Measurements from ENCODE around the gene HIPK2. TPM values are rescaled to one million over a fixed set of nuclear protein-coding genes. Genes with fewer than 3 reads are reported as not detected.

HIPK2 gene
- polyA plus RNA-seq, 3 donors: 1.6 to 12.1 (median 3.0) TPM

GRCh38 chr7:139573871-139574270 lies 203.9 kb downstream of the HIPK2 start:
- Histone ChIP-seq H3K79me2 (ENCODE audit: insufficient read depth, low read length) (no peaks in the 10 kb centered on the region), H3K9ac (ENCODE audit: insufficient read depth, low read length, poor library complexity, severe bottlenecking) (no peak overlapping the region), H3K27me3 (ENCODE audit: control insufficient read depth in 2 of 2, insufficient read depth in 2 of 2, low read length in 2 of 2) (no peaks in the 10 kb centered on the region), H4K20me1 (ENCODE audit: insufficient read depth, low read length) (peaks cover 9% of the 10 kb centered on the region), H3K4me3 (replicated peaks in 1 of 3; ENCODE audit: low read depth in 2 of 3, low read length in 3 of 3) (no peak overlapping the region), H3K9me3 (replicated peaks in 1 of 2; ENCODE audit: control insufficient read depth in 1 of 2, insufficient read depth in 1 of 2, low read length in 2 of 2) (no peaks in the 10 kb centered on the region), H2AFZ (ENCODE audit: insufficient read depth, low read depth, low read length, poor library complexity, severe bottlenecking) (no peak overlapping the region), H3K36me3 (replicated peaks in 1 of 2; ENCODE audit: control insufficient read depth in 1 of 2, insufficient read depth in 2 of 2, low read length in 2 of 2) (peaks cover 78 to 92% of the 10 kb centered on the region in 2 donors), H3K27ac (ENCODE audit: low read depth in 1 of 2, low read length in 2 of 2) (no peak overlapping the region), H3K4me2 (replicated peaks; ENCODE audit: extremely low read depth, low read length, poor library complexity, severe bottlenecking) (no peak overlapping the region), H3K4me1 (ENCODE audit: control insufficient read depth in 1 of 2, insufficient read depth in 2 of 2, low read length in 2 of 2) (no peaks in the 10 kb centered on the region)
- no peak for TF ChIP-seq CTCF (IDR thresholded peaks at IDR 0.05)
- H3K27ac Mint-ChIP-seq: peak overlapping the region in 1 of 7 donors; percentile 26
- H3K9me3 Mint-ChIP-seq: no peaks in the 10 kb centered on the region
- intact Hi-C loops (cut with micrococcal nuclease): no loop called here
- H3K27me3 Mint-ChIP-seq (ENCODE audit: low read depth in 3 of 3): no peaks in the 10 kb centered on the region
- H3K4me1 Mint-ChIP-seq: peaks cover 4% of the 10 kb centered on the region
- no peak overlapping the region for H3K4me3 Mint-ChIP-seq
- 98% methylated on average over 7 of the region's 9 CpGs for WGBS (ENCODE audit: insufficient coverage)
- no peak for DNase-seq
- H3K36me3 Mint-ChIP-seq: peaks cover 80 to 93% of the 10 kb centered on the region in 2 donors

- Mint-ChIP-seq H3K4me1 (peaks cover 4% of the 10 kb centered on the region), H3K27me3 (ENCODE audit: low read depth in 3 of 3) (no peaks in the 10 kb centered on the region), H3K27ac (no peak overlapping the region), H3K4me3 (no peak overlapping the region), H3K36me3 (peaks cover 82 to 93% of the 10 kb centered on the region in 2 donors), H3K9me3 (no peaks in the 10 kb centered on the region)
- Histone ChIP-seq H3K4me3 (replicated peaks in 1 of 3; ENCODE audit: low read depth in 2 of 3, low read length in 3 of 3) (no peak overlapping the region), H2AFZ (ENCODE audit: insufficient read depth, low read depth, low read length, poor library complexity, severe bottlenecking) (no peak overlapping the region), H3K27me3 (ENCODE audit: control insufficient read depth in 2 of 2, insufficient read depth in 2 of 2, low read length in 2 of 2) (no peaks in the 10 kb centered on the region), H3K9me3 (replicated peaks in 1 of 2; ENCODE audit: control insufficient read depth in 1 of 2, insufficient read depth in 1 of 2, low read length in 2 of 2) (no peaks in the 10 kb centered on the region), H3K4me1 (ENCODE audit: control insufficient read depth in 1 of 2, insufficient read depth in 2 of 2, low read length in 2 of 2) (no peaks in the 10 kb centered on the region), H3K79me2 (ENCODE audit: insufficient read depth, low read length) (no peaks in the 10 kb centered on the region), H3K9ac (ENCODE audit: insufficient read depth, low read length, poor library complexity, severe bottlenecking) (no peak overlapping the region), H3K36me3 (replicated peaks in 1 of 2; ENCODE audit: control insufficient read depth in 1 of 2, insufficient read depth in 2 of 2, low read length in 2 of 2) (peaks cover 75 to 94% of the 10 kb centered on the region in 2 donors), H3K27ac (ENCODE audit: low read depth in 1 of 2, low read length in 2 of 2) (no peak overlapping the region), H3K4me2 (replicated peaks; ENCODE audit: extremely low read depth, low read length, poor library complexity, severe bottlenecking) (no peak overlapping the region), H4K20me1 (ENCODE audit: insufficient read depth, low read length) (peaks cover 9% of the 10 kb centered on the region)
- no peak for DNase-seq
- WGBS (ENCODE audit: insufficient coverage): 99% methylated on average over 27 of the region's 38 CpGs
- no peak for TF ChIP-seq CTCF (IDR thresholded peaks at IDR 0.05)
- intact Hi-C loops (cut with micrococcal nuclease): no loop called here
Measured at GRCh38 chr7:139572704-139573385, 205.0 kb downstream of the HIPK2 start.

All from CD14-positive monocyte (primary cell).